ENCODE data around the gene SHISAL2A. TPM values are rescaled to one million over a fixed set of nuclear protein-coding genes. Genes with fewer than 3 reads are reported as not detected.

SHISAL2A gene
- not detected for total RNA-seq
- long read RNA-seq = 0 reads

- DNase-seq (peak; percentile 54), ATAC-seq (peak; percentile 67)
- intact Hi-C loops (cut with micrococcal nuclease) = no loop called here
Observed at GRCh38 chr1:52632732-52633290, at the start of gene SHISAL2A. Gene SHISAL2A (plus strand): TSS chr1:52633168. CDS start chr1:52633494, 326 bp downstream.

- DNase-seq (no peak), ATAC-seq (no peak)
- intact Hi-C loops (cut with micrococcal nuclease) = no loop called here
Observed at GRCh38 chr1:52585474-52585873, 47.5 kb upstream of the SHISAL2A start.

- DNase-seq = no peak
- intact Hi-C loops (cut with micrococcal nuclease) = no loop called here
Observed at GRCh38 chr1:52588027-52588426, 44.9 kb upstream of the SHISAL2A start.

DNA sequence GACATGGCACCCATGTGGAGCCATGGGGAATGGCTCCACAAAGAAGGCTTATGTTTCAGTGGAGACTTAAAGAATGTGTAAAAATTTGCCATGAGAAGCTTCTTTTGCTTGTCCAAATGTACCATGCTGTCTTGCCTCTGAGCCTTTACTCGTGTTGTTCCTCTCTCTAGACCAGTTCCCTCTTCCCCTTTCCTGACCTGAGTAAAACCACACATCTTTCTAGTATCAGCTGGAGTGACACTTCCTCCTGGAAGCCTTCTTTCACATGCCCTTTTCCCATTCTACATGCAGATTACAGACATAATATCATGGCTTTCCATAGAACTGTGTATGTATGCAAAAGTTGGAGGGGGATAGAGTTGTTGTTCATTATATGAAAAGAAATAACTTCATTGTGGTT, 44.4 kb upstream of the SHISAL2A start:
- DNase-seq (no peak), ATAC-seq (no peak)
- intact Hi-C loops (cut with micrococcal nuclease) = no loop called here

More at GRCh38 chr1:52588027-52588426, 44.9 kb upstream of the SHISAL2A start:
- no peak for ATAC-seq

GRCh38 chr1:52590266-52590665, 42.7 kb upstream of the SHISAL2A start:
- ATAC-seq (no peak), DNase-seq (no peak)
- intact Hi-C loops (cut with micrococcal nuclease) = no loop called here

GRCh38 chr1:52592637-52593323, 40.2 kb upstream of the SHISAL2A start:
- intact Hi-C loops (cut with micrococcal nuclease) = no loop called here
- ATAC-seq = peak; percentile 51
- DNase-seq = no peak

DNA sequence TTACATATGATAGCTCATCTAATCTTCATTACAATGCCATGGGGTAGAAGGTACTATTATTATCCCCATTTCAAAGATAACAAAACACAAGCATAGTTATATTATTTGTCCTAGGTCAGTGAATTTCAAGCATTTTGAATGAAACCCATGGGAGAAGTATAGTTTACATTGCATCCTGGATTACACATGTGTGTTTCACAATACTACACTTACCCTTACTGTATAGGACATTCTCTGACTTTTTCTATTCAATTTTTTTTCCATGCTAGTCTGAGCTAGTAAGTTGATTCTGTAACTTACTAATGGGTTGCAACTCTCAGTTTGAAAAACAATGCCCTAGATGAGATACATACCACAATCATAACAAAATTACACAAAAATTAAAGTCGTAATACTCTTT, 39.5 kb upstream of the SHISAL2A start:
- ATAC-seq = no peak
- intact Hi-C loops (cut with micrococcal nuclease) = no loop called here

GRCh38 chr1:52595061-52595460, 37.9 kb upstream of the SHISAL2A start:
- intact Hi-C loops (cut with micrococcal nuclease) = no loop called here
- no peak for ATAC-seq
- no peak for DNase-seq

More for the DNA sequence above, 39.5 kb upstream of the SHISAL2A start:
- no peak for DNase-seq

- no peak for ATAC-seq
- intact Hi-C loops (cut with micrococcal nuclease) = no loop called here
- DNase-seq = no peak
Observed at GRCh38 chr1:52597912-52598311, 35.1 kb upstream of the SHISAL2A start.

DNA sequence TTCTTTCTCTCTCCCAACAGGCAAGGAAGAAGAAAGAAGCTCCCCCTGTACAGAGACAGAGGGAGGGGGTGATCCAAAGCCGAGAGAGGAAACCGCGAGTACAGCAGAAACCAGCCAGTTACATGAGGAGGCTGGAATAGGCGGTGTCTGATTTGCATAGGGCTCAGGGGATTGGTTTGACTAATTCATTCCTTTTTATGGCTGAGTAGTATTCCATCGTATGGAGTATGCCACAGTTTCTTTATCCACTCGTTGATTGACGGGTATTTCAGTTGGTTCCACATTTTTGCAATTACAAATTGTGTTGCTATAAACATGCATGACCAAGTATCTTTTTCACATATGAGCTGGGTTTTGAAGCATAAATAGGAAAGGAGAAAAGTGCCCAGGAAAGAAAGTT, 34.2 kb upstream of the SHISAL2A start:
- intact Hi-C loops (cut with micrococcal nuclease) = no loop called here
- no peak for DNase-seq
- no peak for ATAC-seq

DNA sequence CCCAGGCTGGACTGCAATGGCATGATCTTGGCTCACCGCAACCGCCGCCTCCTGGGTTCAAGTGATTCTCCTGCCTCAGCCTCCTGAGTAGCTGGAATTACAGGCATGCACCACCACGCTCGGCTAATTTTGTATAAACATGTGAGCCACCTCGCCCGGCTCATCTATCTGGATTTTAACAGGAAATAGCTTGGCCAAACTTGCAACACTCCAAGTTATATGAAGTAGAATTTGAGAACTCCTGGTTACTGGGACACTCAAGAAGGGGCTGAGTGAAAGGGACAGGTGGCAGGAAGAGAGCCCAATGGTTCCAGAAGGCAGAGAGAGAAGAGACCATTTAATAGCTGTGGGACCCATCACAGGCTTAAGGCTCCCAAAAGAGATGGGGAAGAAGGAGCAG, 33.7 kb upstream of the SHISAL2A start:
- intact Hi-C loops (cut with micrococcal nuclease) = no loop called here
- ATAC-seq (no peak), DNase-seq (no peak)

DNA sequence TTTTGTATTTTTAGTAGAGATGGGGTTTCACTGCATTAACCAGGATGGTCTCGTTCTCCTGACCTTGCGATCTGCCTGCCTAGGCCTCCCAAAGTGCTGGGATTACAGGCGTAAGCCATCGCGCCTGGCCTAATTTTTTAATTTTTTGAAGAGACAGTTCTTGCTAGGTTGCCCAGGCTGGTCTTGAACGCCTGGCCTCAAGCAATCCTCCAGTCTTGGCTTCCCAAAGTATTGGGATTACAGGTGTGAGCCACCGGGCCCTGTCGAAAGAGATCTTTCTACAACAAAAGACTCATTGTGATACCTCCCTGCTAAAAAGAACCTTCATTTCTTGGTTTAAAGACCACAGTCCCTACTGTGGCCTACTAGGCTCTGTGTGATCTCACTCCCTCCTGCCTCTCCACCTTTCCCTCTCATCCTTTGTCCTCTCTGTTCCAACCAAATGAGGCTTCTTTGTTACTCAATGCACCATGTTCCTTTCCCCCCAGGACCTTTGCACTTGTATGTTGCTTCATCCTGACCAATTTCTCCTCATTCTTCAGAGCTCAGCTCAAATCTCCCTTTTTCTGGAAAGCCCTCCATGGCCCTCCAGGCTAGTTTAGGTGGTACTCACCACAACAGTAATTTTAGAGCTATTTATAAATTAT, 32.3 kb upstream of the SHISAL2A start:
- ATAC-seq = no peak
- intact Hi-C loops (cut with micrococcal nuclease) = no loop called here
- DNase-seq = no peak

DNA sequence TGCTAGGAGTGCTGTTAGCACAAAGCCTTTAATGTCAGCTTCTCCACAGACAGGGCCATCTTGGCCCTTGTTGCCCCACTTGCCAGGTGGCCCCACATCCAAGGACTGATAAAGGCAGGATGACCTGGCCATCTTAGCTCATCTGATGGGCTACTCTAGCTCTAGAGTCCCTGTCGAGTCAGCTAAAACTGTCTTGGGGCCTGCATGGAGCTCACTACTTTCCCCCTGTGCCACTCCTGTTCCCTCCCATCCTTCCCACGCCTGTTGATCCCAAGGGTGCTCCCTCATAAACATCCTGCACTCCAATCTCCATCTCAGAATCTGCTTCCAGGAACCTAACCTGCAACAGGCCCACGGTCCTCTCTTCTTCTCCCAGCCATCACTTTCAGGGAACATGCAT, 31.4 kb upstream of the SHISAL2A start:
- no peak for ATAC-seq
- DNase-seq = no peak
- intact Hi-C loops (cut with micrococcal nuclease) = no loop called here

DNA sequence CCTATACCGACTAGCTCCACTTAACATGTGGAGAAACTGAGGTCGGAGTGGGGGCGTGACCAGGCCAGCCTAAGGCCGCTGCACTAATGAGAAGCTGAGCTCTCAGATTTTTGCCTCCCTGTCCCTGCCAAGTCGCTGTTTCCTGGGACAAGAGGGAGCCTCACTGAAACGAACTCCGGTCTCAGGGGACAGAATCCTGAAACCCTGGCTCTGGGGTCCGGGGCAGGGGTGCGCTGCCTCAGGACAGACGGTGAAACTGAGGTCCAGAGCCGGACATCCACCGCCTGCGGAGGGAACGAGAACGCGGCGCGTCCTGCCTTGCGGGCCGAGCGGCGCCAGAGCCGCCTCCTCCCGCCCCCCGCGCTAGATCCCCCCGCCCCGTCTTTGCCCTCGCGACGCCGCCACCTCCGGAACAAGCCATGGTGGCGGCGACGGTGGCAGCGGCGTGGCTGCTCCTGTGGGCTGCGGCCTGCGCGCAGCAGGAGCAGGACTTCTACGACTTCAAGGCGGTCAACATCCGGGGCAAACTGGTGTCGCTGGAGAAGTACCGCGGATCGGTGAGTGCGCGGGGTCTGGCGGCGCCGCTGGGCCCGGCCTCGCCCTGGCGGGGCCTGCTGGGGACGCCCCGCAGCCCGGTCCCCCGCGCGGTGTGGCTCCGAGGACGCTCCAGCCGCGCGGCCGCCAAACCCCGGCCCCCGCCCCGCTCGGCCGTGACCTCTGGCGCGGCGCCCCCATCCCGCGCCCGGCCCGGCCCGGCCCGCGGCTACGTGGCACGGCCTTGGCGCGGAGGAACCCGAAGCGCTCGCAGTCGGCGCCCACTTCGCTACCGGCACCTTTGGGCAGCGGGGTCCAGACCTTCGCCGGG, 30.7 kb upstream of the SHISAL2A start, which contains the start of gene GPX7:
TSS of gene GPX7 (plus strand) at position 381 of the 865 bp plus-strand sequence. CDS start at position 420, 39 bp downstream.
- peak; percentile 81 for ATAC-seq
- peak; percentile 62 for DNase-seq
- intact Hi-C loops (cut with micrococcal nuclease) = no loop called here

DNA sequence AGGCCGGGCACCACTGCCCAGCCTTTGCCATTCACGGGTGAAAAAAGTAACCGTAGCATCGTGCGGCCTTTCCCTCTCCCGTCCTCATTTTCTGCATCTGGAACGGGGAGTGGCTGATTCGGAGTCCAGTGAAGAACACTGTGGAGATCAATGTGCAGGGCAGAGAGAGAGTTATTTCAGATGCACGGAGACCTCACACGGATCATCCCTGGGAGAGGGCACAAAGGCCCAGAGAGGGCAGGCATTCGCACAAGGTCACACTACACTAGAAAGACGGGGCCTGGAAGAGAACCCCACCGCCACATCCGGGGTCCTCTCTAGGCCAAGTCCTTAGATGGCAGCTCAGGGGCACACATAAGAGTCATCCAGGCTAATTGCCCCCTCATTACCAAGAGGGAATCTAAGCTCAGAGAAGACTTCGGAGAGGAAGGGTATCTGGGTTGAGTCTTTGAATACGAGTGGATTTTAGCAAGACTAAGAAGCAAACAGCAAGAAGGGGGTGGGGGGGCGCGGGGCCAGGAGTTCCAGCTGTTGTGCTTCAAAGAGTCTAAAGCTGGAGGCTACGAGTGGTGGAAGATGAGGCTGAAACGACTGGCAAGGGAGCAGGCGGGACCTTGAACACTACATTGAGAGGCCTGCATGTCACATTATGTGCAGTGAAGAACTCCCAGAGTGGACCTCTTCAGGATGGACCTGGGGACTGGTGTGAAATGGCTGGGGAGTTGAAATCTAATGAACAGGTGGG, 29.9 kb upstream of the SHISAL2A start:
- ATAC-seq (peak; percentile 27), DNase-seq (no peak)
- intact Hi-C loops (cut with micrococcal nuclease) = no loop called here

- DNase-seq = peak; percentile 27
- peak; percentile 67 for ATAC-seq
- intact Hi-C loops (cut with micrococcal nuclease) = no loop called here
Observed at GRCh38 chr1:52603630-52604029, 29.3 kb upstream of the SHISAL2A start.

DNA sequence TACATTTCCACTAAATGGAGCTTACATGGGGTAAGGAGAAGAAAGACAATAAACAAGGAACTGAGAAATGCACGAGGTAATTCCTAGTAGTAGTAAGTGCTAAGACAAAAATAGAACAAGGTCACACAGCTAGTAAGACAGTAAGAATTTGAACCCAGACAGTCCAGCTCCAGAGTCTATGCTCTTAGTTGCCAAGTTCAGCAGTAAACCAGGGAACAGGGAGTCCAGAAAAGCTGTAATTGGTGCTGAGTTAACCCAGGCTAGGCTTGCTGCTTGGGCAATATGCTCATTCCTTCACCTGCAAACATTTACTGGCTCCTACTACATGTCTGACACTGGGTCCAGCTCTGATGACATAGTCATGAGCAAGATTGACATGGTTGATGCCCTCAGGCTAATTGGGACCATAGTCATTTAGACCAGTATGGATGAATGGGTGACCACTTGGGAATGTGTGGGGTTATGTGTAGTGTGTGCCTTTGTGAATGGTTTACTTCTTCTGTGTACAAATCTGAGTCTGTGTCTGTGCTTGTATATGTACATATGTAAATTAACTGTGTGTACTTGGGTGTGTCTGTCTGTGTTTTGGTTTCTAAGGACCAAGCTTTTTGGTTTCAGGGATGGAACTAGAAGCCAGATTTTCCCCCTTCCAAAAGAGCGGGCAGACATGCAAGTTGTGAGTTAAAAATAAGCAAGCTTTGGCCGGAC, 28.8 kb upstream of the SHISAL2A start:
- intact Hi-C loops (cut with micrococcal nuclease) = no loop called here
- no peak for DNase-seq
- peak; percentile 18 for ATAC-seq

GRCh38 chr1:52613636-52614373, 19.2 kb upstream of the SHISAL2A start:
- intact Hi-C loops (cut with micrococcal nuclease) = no loop called here
- DNase-seq = no peak
- no peak for ATAC-seq
